HL-60 (cell line): ENCODE measurements around the gene IKBKG.

ENCODE experiments used
- DNase-seq, 2 experiments: peaks; one replicate each; pipeline ENCODE4 v3.0.0-alpha.2; 2010 to 2020; ENCODE audit warnings: low read depth in 1 of 2, low spot score in 1 of 2
- H3K27ac ChIP-seq: fragments of 250-450 bp; sonication (Bioruptor Pico); replicated peaks from 2 replicates; pipeline ENCODE4 v1.5.1; 2020; ENCODE audit warnings: mild to moderate bottlenecking, moderate library complexity
- H3K27me3 ChIP-seq: fragments of 250-450 bp; sonication (Bioruptor Pico); 2 replicates; pipeline ENCODE4 v1.5.1; 2021; ENCODE audit warnings: mild to moderate bottlenecking, moderate library complexity; ENCODE audit not compliant: insufficient read depth, poor library complexity, severe bottlenecking
- H3K4me3 ChIP-seq: replicated peaks from 2 replicates; pipeline ENCODE4 v1.5.1; 2011; ENCODE audit warnings: mild to moderate bottlenecking, control low read depth, low read length; ENCODE audit not compliant: insufficient read depth
- GABPA ChIP-seq: IDR thresholded peaks from 2 replicates; pipeline ENCODE4 v1.6.1; 2012; ENCODE audit warnings: low read depth
- POLR2AphosphoS5 ChIP-seq: IDR thresholded peaks from 2 replicates; pipeline ENCODE4 v1.6.1; 2012; ENCODE audit warnings: low read depth
- SPI1 ChIP-seq: IDR thresholded peaks from 2 replicates; pipeline ENCODE4 v1.6.1; 2012; ENCODE audit warnings: low read depth, mild to moderate bottlenecking, borderline replicate concordance
- TF ChIP-seq, protein P1 (sequence below): IDR thresholded peaks from 2 replicates; pipeline ENCODE4 v1.6.1; 2012; ENCODE audit warnings: low read depth; ENCODE audit not compliant: insufficient replicate concordance
- TF ChIP-seq, protein P2 (sequence below): IDR thresholded peaks from one replicate; pipeline ENCODE4 v1.5.1; 2011; ENCODE audit warnings: low read length, control low read depth, inconsistent platforms; ENCODE audit not compliant: insufficient read depth

Gene IKBKG

DNA sequence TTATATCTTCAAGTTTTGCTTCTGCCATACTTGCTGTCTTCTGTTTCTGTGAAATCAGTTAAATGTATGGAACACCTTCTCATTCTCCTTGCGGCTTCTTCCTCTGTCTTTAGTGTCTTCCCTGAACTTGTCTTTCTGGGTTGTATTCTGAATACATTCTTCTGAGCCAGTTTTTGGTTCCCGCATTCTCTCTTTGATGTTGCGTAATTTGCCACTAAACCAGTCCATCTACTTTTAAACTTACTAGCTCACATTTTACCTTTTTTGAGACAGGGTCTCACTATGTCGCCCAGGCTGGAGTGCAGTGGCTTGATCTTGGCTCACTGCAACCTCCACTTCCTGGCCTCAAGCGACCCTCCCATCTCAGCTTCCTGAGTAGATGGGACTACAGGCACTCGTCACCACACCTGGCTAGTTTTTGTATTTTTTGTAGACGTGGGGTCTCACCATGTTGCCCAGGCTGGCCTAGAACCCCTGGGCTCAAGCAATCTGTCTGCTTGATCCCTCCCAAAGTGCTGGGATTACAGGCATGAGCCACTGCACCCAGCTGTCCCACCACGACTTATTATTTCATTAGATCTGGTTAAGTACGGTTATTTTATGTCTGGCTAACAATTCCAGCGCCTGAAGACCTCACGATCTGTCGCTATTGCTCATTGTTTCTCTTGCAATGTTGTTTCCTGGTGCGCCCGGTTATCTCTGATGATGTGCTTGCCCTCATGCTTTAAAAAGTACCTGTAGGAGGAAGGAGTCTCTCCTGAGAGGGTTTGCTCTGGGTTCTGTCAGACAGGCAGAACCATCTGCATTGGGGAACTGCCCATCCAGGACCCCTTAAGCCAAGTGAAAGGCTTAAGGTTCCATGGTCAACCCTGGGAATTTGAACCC, 21.6 kb upstream of the IKBKG start:
- no peaks in the 10 kb centered on the region for H3K27me3 ChIP-seq
- H3K4me3 ChIP-seq: no peak overlapping the region
- H3K27ac ChIP-seq: no peak overlapping the region
- TF ChIP-seq SPI1: no peak
- TF ChIP-seq POLR2AphosphoS5: no peak
- TF ChIP-seq, protein P1, sequence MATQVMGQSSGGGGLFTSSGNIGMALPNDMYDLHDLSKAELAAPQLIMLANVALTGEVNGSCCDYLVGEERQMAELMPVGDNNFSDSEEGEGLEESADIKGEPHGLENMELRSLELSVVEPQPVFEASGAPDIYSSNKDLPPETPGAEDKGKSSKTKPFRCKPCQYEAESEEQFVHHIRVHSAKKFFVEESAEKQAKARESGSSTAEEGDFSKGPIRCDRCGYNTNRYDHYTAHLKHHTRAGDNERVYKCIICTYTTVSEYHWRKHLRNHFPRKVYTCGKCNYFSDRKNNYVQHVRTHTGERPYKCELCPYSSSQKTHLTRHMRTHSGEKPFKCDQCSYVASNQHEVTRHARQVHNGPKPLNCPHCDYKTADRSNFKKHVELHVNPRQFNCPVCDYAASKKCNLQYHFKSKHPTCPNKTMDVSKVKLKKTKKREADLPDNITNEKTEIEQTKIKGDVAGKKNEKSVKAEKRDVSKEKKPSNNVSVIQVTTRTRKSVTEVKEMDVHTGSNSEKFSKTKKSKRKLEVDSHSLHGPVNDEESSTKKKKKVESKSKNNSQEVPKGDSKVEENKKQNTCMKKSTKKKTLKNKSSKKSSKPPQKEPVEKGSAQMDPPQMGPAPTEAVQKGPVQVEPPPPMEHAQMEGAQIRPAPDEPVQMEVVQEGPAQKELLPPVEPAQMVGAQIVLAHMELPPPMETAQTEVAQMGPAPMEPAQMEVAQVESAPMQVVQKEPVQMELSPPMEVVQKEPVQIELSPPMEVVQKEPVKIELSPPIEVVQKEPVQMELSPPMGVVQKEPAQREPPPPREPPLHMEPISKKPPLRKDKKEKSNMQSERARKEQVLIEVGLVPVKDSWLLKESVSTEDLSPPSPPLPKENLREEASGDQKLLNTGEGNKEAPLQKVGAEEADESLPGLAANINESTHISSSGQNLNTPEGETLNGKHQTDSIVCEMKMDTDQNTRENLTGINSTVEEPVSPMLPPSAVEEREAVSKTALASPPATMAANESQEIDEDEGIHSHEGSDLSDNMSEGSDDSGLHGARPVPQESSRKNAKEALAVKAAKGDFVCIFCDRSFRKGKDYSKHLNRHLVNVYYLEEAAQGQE: no peak
- no peak for TF ChIP-seq GABPA
- TF ChIP-seq, protein P2, sequence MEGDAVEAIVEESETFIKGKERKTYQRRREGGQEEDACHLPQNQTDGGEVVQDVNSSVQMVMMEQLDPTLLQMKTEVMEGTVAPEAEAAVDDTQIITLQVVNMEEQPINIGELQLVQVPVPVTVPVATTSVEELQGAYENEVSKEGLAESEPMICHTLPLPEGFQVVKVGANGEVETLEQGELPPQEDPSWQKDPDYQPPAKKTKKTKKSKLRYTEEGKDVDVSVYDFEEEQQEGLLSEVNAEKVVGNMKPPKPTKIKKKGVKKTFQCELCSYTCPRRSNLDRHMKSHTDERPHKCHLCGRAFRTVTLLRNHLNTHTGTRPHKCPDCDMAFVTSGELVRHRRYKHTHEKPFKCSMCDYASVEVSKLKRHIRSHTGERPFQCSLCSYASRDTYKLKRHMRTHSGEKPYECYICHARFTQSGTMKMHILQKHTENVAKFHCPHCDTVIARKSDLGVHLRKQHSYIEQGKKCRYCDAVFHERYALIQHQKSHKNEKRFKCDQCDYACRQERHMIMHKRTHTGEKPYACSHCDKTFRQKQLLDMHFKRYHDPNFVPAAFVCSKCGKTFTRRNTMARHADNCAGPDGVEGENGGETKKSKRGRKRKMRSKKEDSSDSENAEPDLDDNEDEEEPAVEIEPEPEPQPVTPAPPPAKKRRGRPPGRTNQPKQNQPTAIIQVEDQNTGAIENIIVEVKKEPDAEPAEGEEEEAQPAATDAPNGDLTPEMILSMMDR: no peak
- DNase-seq: no peak

DNA sequence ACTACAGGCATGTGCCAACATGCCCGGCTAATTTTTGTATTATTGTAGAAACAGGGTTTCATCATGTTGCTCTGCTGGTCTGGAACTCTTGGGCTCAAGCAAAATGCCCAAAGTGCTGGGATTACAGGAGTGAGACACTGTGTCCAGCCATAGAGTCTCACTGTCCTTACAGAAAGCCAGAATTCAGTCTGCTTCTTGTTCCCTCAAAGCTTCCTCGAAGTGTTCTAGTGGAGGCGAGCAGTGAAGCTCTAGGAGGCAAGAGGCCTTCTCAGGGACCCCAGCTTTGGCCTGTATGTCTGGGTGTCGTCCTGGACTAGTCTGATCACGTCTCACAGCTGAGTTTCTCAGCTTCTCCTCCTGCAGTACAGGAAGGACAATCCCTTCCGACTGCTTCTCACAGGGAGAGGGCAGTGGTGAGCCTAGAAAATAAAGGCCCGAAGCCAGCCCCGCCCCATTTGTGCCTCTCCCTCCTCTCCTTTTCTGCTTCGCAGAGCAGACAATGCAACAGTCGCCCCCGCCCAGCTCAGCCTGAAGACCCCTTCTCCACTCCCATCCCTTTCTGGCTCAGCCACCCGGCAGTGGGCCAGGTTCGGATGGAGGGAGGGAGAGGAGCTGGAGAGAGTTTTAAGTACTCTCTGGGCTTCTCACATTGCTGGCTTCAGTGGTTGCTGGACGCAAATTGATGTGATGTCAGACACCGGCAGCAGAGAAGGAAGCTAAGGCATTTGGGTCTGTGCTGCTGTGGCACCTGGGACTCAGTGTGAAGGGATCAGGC, 20.3 kb upstream of the IKBKG start:
- peak in 1 of 2 experiments; percentile 83 for DNase-seq

DNA sequence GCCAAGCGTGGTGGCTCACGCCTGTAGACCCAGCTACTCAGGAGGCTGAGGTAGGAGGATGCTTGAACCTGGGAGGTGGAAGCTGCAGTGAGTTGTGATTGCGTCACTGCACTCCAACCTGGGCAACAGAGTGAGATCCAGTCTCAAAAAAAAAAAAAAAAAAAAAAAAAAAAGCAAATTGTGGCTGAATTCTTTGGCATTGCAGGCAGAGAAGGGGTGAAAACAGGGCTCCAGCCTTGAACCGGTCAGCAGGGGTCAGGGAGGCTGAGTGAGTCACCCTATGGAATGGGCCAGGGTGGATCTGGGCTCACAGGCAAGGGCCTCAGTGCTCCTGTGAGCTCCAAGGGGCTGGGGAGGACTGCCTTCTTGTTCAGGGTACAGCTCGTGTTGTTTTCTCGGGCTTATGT, 18.2 kb upstream of the IKBKG start:
- DNase-seq: no peak
- no peaks in the 10 kb centered on the region for H3K27me3 ChIP-seq
- TF ChIP-seq, protein P1: no peak
- no peak for TF ChIP-seq SPI1
- TF ChIP-seq, protein P2: no peak
- TF ChIP-seq POLR2AphosphoS5: no peak
- no peak for TF ChIP-seq GABPA
- H3K4me3 ChIP-seq: no peak overlapping the region
- no peak overlapping the region for H3K27ac ChIP-seq

More for the DNA sequence above, 20.3 kb upstream of the IKBKG start:
- Histone ChIP-seq H3K27me3 (no peaks in the 10 kb centered on the region), H3K4me3 (peak overlapping the region; percentile 10; the same call in 1 of the 2 replicates), H3K27ac (peak overlapping the region; percentile 33; the same call in 1 of the 2 replicates)
- no peak for TF ChIP-seq SPI1
- TF ChIP-seq, protein P2: peak; percentile 36
